K562 (cell line): ENCODE data around the gene ZBTB7A. TPM values are rescaled to one million over a fixed set of nuclear protein-coding genes. Genes with fewer than 3 reads are reported as not detected.

Source experiments
- ATAC-seq: fragments of 200-7000 bp; cut with Tn5 transposase; 3 replicates; pipeline ENCODE4 v1.9.1; 2020; ENCODE audit warnings: moderate library complexity
- BruUV-seq: library from RNA; stranded (reverse); fragments of 400-500 nt; replicated peaks from 2 replicates; lab custom pipeline; 2021; lab: Mats Ljungman, UMichigan
- CTCF ChIA-PET: fragments of 300-600 bp; formaldehyde crosslinking; extraction: SDS; loops from one replicate; lab custom pipeline; 2021; ENCODE audit warnings: low intra/inter-chr PET ratio; lab: Yijun Ruan, JAX
- POLR2A ChIA-PET: fragments of 300-600, 350-650 bp; sonication (Branson Sonifier 250); formaldehyde crosslinking; extraction: SDS; loops from one replicate; lab custom pipeline; 2021; ENCODE audit warnings: antibody characterized with exemption, inconsistent platforms; lab: Yijun Ruan, JAX
- DNase-seq, 4 experiments: peaks; one replicate each; pipeline versions ENCODE4 v3.0.0 to v3.0.0-alpha.2; 2011 to 2018; ENCODE audit warnings: low spot score in 3 of 4, mixed read lengths in 3 of 4; ENCODE audit errors: extremely low read depth in 1 of 4
- FAIRE-seq: peaks from 2 replicates; lab custom pipeline; 2011; peaks lifted over from hg19 to GRCh38; lab: Jason Lieb, UNC
- H2AFZ ChIP-seq: 2 replicates; pipeline ENCODE4 v1.6.0; 2011; ENCODE audit warnings: low read depth, low read length, control low read depth, inconsistent platforms
- H3K27ac ChIP-seq: fragments of 200-600 bp; 3 replicates; pipeline ENCODE4 v1.8.0; 2011; ENCODE audit warnings: low read depth, mild to moderate bottlenecking, control low read depth, inconsistent platforms, low read length, moderate library complexity, mixed read lengths; ENCODE audit errors: extremely low read depth
- H3K27me3 ChIP-seq, 2 experiments: fragments of 300-600 bp in 1 of 2; 2 replicates in 1 of 2; 3 replicates in 1 of 2; pipeline versions ENCODE4 v1.6.0 to v1.8.0; 2011; ENCODE audit warnings: inconsistent platforms in 2 of 2, low read length in 2 of 2, mild to moderate bottlenecking in 1 of 2, mixed read lengths in 1 of 2, moderate library complexity in 1 of 2; ENCODE audit not compliant: control insufficient read depth in 2 of 2, insufficient read depth in 2 of 2
- H3K36me3 ChIP-seq: fragments of 300-600 bp; 3 replicates; pipeline ENCODE4 v1.8.0; 2011; ENCODE audit warnings: mild to moderate bottlenecking, low read length, inconsistent platforms; ENCODE audit not compliant: control insufficient read depth, insufficient read depth
- H3K4me1 ChIP-seq, 2 experiments: fragments of 200-600 bp in 1 of 2; replicated peaks in 1 of 2; 2 replicates in 1 of 2; 3 replicates in 1 of 2; pipeline versions ENCODE4 v1.5.1 to v1.8.0; 2011; ENCODE audit warnings: inconsistent platforms in 2 of 2, low read length in 2 of 2, mild to moderate bottlenecking in 1 of 2, mixed read lengths in 1 of 2, moderate library complexity in 1 of 2; ENCODE audit not compliant: control insufficient read depth in 2 of 2, insufficient read depth in 2 of 2
- H3K4me2 ChIP-seq: 2 replicates; pipeline ENCODE4 v1.6.1; 2011; ENCODE audit warnings: low read length, control low read depth, inconsistent platforms, mixed read lengths; ENCODE audit not compliant: insufficient read depth
- H3K4me3 ChIP-seq: fragments of 200-600 bp; sonication (generic), shearing (Covaris generic); 2 replicates; pipeline ENCODE4 v1.5.1; 2016; ENCODE audit warnings: control low read depth, inconsistent platforms
- H3K79me2 ChIP-seq: fragments of 200-600 bp; 3 replicates; pipeline ENCODE4 v1.8.0; 2011; ENCODE audit warnings: low read length, inconsistent platforms; ENCODE audit not compliant: control insufficient read depth, insufficient read depth
- H3K9ac ChIP-seq, 2 experiments: 2 replicates each; pipeline versions ENCODE4 v1.6.0 to v1.6.1; 2011; ENCODE audit warnings: low read depth in 2 of 2, low read length in 2 of 2, control low read depth in 1 of 2, inconsistent platforms in 1 of 2, mild to moderate bottlenecking in 1 of 2, mixed read lengths in 1 of 2; ENCODE audit not compliant: insufficient read depth in 1 of 2
- H3K9me1 ChIP-seq: one replicate; pipeline ENCODE4 v1.6.0; 2011; ENCODE audit warnings: inconsistent platforms, mild to moderate bottlenecking, low read length, moderate library complexity; ENCODE audit not compliant: control insufficient read depth, insufficient read depth
- H3K9me3 ChIP-seq: replicated peaks from 2 replicates; pipeline ENCODE4 v1.5.1; 2011; ENCODE audit warnings: low read depth, low read length, inconsistent platforms; ENCODE audit not compliant: control insufficient read depth, insufficient read depth
- H4K20me1 ChIP-seq: replicated peaks from 2 replicates; pipeline ENCODE4 v1.6.1; 2011; ENCODE audit warnings: low read length, inconsistent platforms, mixed read lengths; ENCODE audit not compliant: control insufficient read depth, insufficient read depth
- DLX4 ChIP-seq: fragments of 250-450 bp; sonication (Bioruptor Pico); IDR thresholded peaks from 2 replicates; pipeline ENCODE4 v1.6.1; 2021; ENCODE audit warnings: mild to moderate bottlenecking
- NFYB ChIP-seq: IDR thresholded peaks from 2 replicates; pipeline ENCODE4 v1.6.1; 2011; ENCODE audit warnings: mild to moderate bottlenecking, moderate library complexity; ENCODE audit not compliant: insufficient read length; ENCODE audit errors: extremely low read depth
- TRIM25 ChIP-seq: fragments of 450-650 bp; IDR thresholded peaks from 2 replicates; pipeline ENCODE4 v1.7.0; 2016; ENCODE audit warnings: borderline replicate concordance
- WGBS: fragments of 100-300 bp; shearing (Covaris generic); methylation state at CpG from one replicate; pipeline ENCODE4 v1.1.6; 2016; ENCODE audit warnings: low coverage, mixed read lengths; ENCODE audit not compliant: insufficient coverage; ENCODE audit errors: missing lambda C conversion rate; 5-methylcytosine and 5-hydroxymethylcytosine counted together
- in situ Hi-C: fragments of 300-500 bp; cut with MboI; formaldehyde crosslinking; loops from 4 replicates; pipeline ENCODE4 v1.15.0; 2018; ENCODE audit warnings: inconsistent platforms, mixed read lengths
- intact Hi-C: fragments of 100-400 bp; cut with micrococcal nuclease; formaldehyde crosslinking; loops from 2 replicates; pipeline ENCODE4 v1.14.2; 2022
- polyA plus RNA-seq, 8 experiments: library from polyadenylated mRNA; depleted of rRNA in 4 of 8; stranded (reverse) in 5 of 8; unstranded in 3 of 8; fragments of >200 nt; fragmentation: Nextera tagmentation in 2 of 8; fragmentation: Illumina TruSeq in 1 of 8; extraction: Ambion mirVana in 2 of 8; extraction: Trizol in 1 of 8; gene quantifications; 2 replicates each; pipeline versions ENCODE4 v1.2.1 to v1.2.3, GENCODE V29; 2011 to 2014; ENCODE audit warnings: inconsistent platforms in 1 of 8, missing spikeins in 1 of 8
- total RNA-seq, 7 experiments: library from RNA; depleted of rRNA in 6 of 7; stranded (reverse); fragments of >200 nt in 6 of 7; fragmentation: Illumina TruSeq in 2 of 7; extraction: Trizol in 2 of 7; gene quantifications; 2 replicates each; pipeline versions ENCODE4 v1.2.1 to v1.2.3, GENCODE V29; 2011 to 2021; ENCODE audit warnings: low replicate concordance in 1 of 7

The ZBTB7A gene
- total and polyA plus RNA-seq, 9 of the 15 experiments (the other 6 are each of a cell fraction or from before 2014, with no cell fraction given), result 0.11 to 34.0 (median 4.6) TPM

GRCh38 chr19:4086411-4086867 is 19.7 kb upstream of the ZBTB7A start:
- H3K9me3 ChIP-seq, result no peaks in the 10 kb centered on the region
- BruUV-seq, result no TSS peak
- CTCF ChIA-PET, result no interaction called here
- FAIRE-seq (no peak), ATAC-seq (no peak), DNase-seq (no peak)
- no peak overlapping the region for H3K4me2 ChIP-seq
- no peak overlapping the region for H3K9ac ChIP-seq
- TF ChIP-seq TRIM25, result no peak
- TF ChIP-seq DLX4, result no peak
- TF ChIP-seq NFYB, result no peak
- H3K27ac ChIP-seq, result no peak overlapping the region
- no peaks in the 10 kb centered on the region for H3K9me1 ChIP-seq
- H3K27me3 ChIP-seq, result no peaks in the 10 kb centered on the region
- in situ Hi-C loops (no loop called here), intact Hi-C loops (no loop called here)
- H4K20me1 ChIP-seq, result no peaks in the 10 kb centered on the region
- no peaks in the 10 kb centered on the region for H3K79me2 ChIP-seq
- 63% methylated on average over 16 of the region's 17 CpGs for WGBS
- POLR2A ChIA-PET, result interaction anchor here (1.3 to 1.4 kb wide), 2 partner anchors 10 to 102 kb away, joined by 4 to 8 read pairs; partner anchors contain the start of gene EEF2
- no peak overlapping the region for H2AFZ ChIP-seq
- peaks cover 20% of the 10 kb centered on the region; the same call in 1 of the 3 replicates for H3K36me3 ChIP-seq
- H3K4me3 ChIP-seq, result no peak overlapping the region
- peaks cover 6 to 74% of the 10 kb centered on the region in 2 experiments; a peak in 4 of 5 replicates for H3K4me1 ChIP-seq
